ENCODE measurements around the gene PICK1.
"Not testable (repeated sequence)": the region's sequence is repeated elsewhere in the genome, so short reads cannot be mapped to it uniquely, and the experiment has no call there.

Gene PICK1

GRCh38 chr22:38075105-38075825, 18.1 kb downstream of the PICK1 start:
- no peak for DNase-seq (ENCODE audit: low read depth)

- DNase-seq (ENCODE audit: low read depth): no peak
These were observed 18.8 kb downstream of the PICK1 start for GRCh38 chr22:38075961-38076360.

GRCh38 chr22:38077096-38077495, 19.9 kb downstream of the PICK1 start:
- DNase-seq (ENCODE audit: low read depth): no peak

- no peak for DNase-seq (ENCODE audit: low read depth)
These were observed 20.4 kb downstream of the PICK1 start for GRCh38 chr22:38077595-38077994.

- DNase-seq (ENCODE audit: low read depth): no peak
These were observed 21.0 kb downstream of the PICK1 start for GRCh38 chr22:38078046-38078840.

- not testable (repeated sequence) for DNase-seq (ENCODE audit: low read depth)
These were observed 22.0 kb downstream of the PICK1 start for GRCh38 chr22:38079208-38079607.

GRCh38 chr22:38079804-38080203, 22.6 kb downstream of the PICK1 start:
- no peak for DNase-seq (ENCODE audit: low read depth)

- no peak for DNase-seq (ENCODE audit: low read depth)
These were observed 23.3 kb downstream of the PICK1 start for GRCh38 chr22:38080474-38080849.

GRCh38 chr22:38080850-38081635, 23.8 kb downstream of the PICK1 start:
- DNase-seq (ENCODE audit: low read depth): peak; percentile 23

- DNase-seq (ENCODE audit: low read depth): no peak
These were observed 24.4 kb downstream of the PICK1 start for GRCh38 chr22:38081636-38081940.

- no peak for DNase-seq (ENCODE audit: low read depth)
These were observed 25.0 kb downstream of the PICK1 start for GRCh38 chr22:38081941-38082828.

GRCh38 chr22:38082986-38083710, 25.9 kb downstream of the PICK1 start:
- DNase-seq (ENCODE audit: low read depth): no peak

- no peak for DNase-seq (ENCODE audit: low read depth)
These were observed 26.9 kb downstream of the PICK1 start, which contains the start of gene SLC16A8 for GRCh38 chr22:38083931-38084631. Gene SLC16A8, minus strand, starts transcription at chr22:38084184. Its CDS starts 1,311 bp downstream, at chr22:38082873.

GRCh38 chr22:38085056-38085455, 27.9 kb downstream of the PICK1 start:
- no peak for DNase-seq (ENCODE audit: low read depth)

GRCh38 chr22:38085501-38085900, 28.3 kb downstream of the PICK1 start:
- no peak for DNase-seq (ENCODE audit: low read depth)

- no peak for DNase-seq (ENCODE audit: low read depth)
These were observed 29.0 kb downstream of the PICK1 start for GRCh38 chr22:38086001-38086845.

- DNase-seq (ENCODE audit: low read depth): no peak
These were observed 29.7 kb downstream of the PICK1 start for GRCh38 chr22:38086942-38087341.

- DNase-seq (ENCODE audit: low read depth): no peak
These were observed 30.7 kb downstream of the PICK1 start for GRCh38 chr22:38087855-38088254.
